Erythroblast (primary cell): ENCODE results near the gene UBR1.

Experiments
- GATA1 ChIP-seq: IDR thresholded peaks from 2 replicates; pipeline ENCODE4 v1.6.1; 2011; ENCODE audit warnings: low read depth, mild to moderate bottlenecking, control low read depth, low read length, moderate library complexity
- POLR2A ChIP-seq: IDR thresholded peaks from 2 replicates; pipeline ENCODE4 v1.6.1; 2011; ENCODE audit warnings: mild to moderate bottlenecking, low read length

DNA sequence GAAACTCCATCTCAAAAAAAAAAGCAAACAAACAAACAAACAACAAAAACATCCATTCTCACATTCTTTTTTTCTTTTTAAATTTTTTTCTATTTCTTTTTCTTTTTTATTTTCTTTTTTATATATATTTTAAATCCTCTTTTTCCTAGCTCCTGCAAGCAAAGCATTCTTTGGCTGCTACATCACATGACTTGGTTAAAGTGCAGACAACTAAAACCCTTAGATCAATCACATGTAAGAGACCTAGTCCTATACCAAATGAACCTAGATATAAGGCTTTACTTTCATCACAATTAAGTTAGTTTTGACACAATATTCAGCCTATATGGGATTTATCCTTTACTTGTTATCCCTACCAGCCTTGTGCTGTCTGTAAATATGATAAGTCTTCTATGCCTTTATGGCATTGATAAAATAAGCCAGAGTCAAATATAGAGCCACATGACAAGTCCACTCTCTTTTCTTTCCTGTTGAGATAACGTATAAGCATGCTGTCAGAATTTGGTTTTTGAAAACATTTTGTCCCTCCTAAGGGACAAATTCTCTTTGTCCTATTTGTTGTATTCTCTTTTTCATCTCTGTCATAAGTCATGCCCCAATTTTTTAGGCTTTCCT lies 11.3 kb downstream of the UBR1 start:
- peak; percentile 52 for TF ChIP-seq POLR2A
- no peak for TF ChIP-seq GATA1
